Left kidney (tissue), 2 donors: ENCODE measurements around the gene ALK. TPM values are rescaled to one million over a fixed set of nuclear protein-coding genes. Genes with fewer than 3 reads are reported as not detected.

Experiments used
- DNase-seq: peaks from one replicate; pipeline ENCODE4 v3.0.0-alpha.2; 2013
- polyA plus RNA-seq: library from polyadenylated mRNA; unstranded; fragments of 120-200 nt; gene quantifications from one replicate; pipeline ENCODE4 v1.2.1, GENCODE V29; 2013; ENCODE audit not compliant: insufficient read length

Gene ALK
- polyA plus RNA-seq, 1 donor, result 0.55 TPM

GRCh38 chr2:29573612-29574011, 347.8 kb downstream of the ALK start:
- no peak for DNase-seq

- DNase-seq, result no peak
These were observed 348.2 kb downstream of the ALK start for GRCh38 chr2:29573147-29573546.

GRCh38 chr2:29570539-29570938, 350.8 kb downstream of the ALK start:
- DNase-seq, result no peak

GRCh38 chr2:29567906-29568520, 353.4 kb downstream of the ALK start:
- DNase-seq, result no peak

GRCh38 chr2:29563697-29564096, 357.7 kb downstream of the ALK start:
- no peak for DNase-seq

- no peak for DNase-seq
These were observed 358.5 kb downstream of the ALK start for GRCh38 chr2:29562896-29563295.

GRCh38 chr2:29562319-29562718, 359.1 kb downstream of the ALK start:
- DNase-seq, result no peak

- DNase-seq, result no peak
These were observed 359.8 kb downstream of the ALK start for GRCh38 chr2:29561628-29562027.

GRCh38 chr2:29561181-29561580, 360.2 kb downstream of the ALK start:
- DNase-seq, result no peak

GRCh38 chr2:29560566-29560965, 360.8 kb downstream of the ALK start:
- no peak for DNase-seq

GRCh38 chr2:29560030-29560429, 361.4 kb downstream of the ALK start:
- DNase-seq, result no peak

- DNase-seq, result no peak
These were observed 361.8 kb downstream of the ALK start for GRCh38 chr2:29559578-29559977.

GRCh38 chr2:29558097-29558496, 363.3 kb downstream of the ALK start:
- DNase-seq, result no peak

- no peak for DNase-seq
These were observed 364.1 kb downstream of the ALK start for GRCh38 chr2:29557268-29557667.

GRCh38 chr2:29549069-29549380, 372.4 kb downstream of the ALK start:
- no peak for DNase-seq

GRCh38 chr2:29544917-29545316, 376.5 kb downstream of the ALK start:
- no peak for DNase-seq

GRCh38 chr2:29544031-29544430, 377.4 kb downstream of the ALK start:
- DNase-seq, result no peak

GRCh38 chr2:29535188-29535587, 386.2 kb downstream of the ALK start:
- no peak for DNase-seq

- no peak for DNase-seq
These were observed 388.9 kb downstream of the ALK start for GRCh38 chr2:29532436-29532835.

- DNase-seq, result no peak
These were observed 389.8 kb downstream of the ALK start for GRCh38 chr2:29531626-29532025.

- DNase-seq, result no peak
These were observed 391.1 kb downstream of the ALK start for GRCh38 chr2:29530281-29530680.

- peak; percentile 55 for DNase-seq
These were observed 392.4 kb downstream of the ALK start for GRCh38 chr2:29528891-29529520.

- no peak for DNase-seq
These were observed 393.0 kb downstream of the ALK start for GRCh38 chr2:29528371-29528770.

- DNase-seq, result no peak
These were observed 393.4 kb downstream of the ALK start for GRCh38 chr2:29527947-29528346.
